Measurements from ENCODE around the gene PSME3IP1.
"Not testable (repeated sequence)": the region's sequence is repeated elsewhere in the genome, so short reads cannot be mapped to it uniquely, and the experiment has no call there.

GRCh38 chr16:57109259-57110105, 76.4 kb downstream of the PSME3IP1 start:
- TF ChIP-seq, protein P1, sequence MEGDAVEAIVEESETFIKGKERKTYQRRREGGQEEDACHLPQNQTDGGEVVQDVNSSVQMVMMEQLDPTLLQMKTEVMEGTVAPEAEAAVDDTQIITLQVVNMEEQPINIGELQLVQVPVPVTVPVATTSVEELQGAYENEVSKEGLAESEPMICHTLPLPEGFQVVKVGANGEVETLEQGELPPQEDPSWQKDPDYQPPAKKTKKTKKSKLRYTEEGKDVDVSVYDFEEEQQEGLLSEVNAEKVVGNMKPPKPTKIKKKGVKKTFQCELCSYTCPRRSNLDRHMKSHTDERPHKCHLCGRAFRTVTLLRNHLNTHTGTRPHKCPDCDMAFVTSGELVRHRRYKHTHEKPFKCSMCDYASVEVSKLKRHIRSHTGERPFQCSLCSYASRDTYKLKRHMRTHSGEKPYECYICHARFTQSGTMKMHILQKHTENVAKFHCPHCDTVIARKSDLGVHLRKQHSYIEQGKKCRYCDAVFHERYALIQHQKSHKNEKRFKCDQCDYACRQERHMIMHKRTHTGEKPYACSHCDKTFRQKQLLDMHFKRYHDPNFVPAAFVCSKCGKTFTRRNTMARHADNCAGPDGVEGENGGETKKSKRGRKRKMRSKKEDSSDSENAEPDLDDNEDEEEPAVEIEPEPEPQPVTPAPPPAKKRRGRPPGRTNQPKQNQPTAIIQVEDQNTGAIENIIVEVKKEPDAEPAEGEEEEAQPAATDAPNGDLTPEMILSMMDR (IDR thresholded peaks at IDR 0.05; ENCODE audit: insufficient read depth, low read length), result not testable (repeated sequence)
- TF ChIP-seq GABPA, POLR2AphosphoS5 (IDR thresholded peaks at IDR 0.05; ENCODE audit: low read depth): not testable (repeated sequence)
- TF ChIP-seq, protein P2, sequence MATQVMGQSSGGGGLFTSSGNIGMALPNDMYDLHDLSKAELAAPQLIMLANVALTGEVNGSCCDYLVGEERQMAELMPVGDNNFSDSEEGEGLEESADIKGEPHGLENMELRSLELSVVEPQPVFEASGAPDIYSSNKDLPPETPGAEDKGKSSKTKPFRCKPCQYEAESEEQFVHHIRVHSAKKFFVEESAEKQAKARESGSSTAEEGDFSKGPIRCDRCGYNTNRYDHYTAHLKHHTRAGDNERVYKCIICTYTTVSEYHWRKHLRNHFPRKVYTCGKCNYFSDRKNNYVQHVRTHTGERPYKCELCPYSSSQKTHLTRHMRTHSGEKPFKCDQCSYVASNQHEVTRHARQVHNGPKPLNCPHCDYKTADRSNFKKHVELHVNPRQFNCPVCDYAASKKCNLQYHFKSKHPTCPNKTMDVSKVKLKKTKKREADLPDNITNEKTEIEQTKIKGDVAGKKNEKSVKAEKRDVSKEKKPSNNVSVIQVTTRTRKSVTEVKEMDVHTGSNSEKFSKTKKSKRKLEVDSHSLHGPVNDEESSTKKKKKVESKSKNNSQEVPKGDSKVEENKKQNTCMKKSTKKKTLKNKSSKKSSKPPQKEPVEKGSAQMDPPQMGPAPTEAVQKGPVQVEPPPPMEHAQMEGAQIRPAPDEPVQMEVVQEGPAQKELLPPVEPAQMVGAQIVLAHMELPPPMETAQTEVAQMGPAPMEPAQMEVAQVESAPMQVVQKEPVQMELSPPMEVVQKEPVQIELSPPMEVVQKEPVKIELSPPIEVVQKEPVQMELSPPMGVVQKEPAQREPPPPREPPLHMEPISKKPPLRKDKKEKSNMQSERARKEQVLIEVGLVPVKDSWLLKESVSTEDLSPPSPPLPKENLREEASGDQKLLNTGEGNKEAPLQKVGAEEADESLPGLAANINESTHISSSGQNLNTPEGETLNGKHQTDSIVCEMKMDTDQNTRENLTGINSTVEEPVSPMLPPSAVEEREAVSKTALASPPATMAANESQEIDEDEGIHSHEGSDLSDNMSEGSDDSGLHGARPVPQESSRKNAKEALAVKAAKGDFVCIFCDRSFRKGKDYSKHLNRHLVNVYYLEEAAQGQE (IDR thresholded peaks at IDR 0.05; ENCODE audit: insufficient replicate concordance, low read depth), result not testable (repeated sequence)
